Smooth muscle cell (in vitro differentiated cells): ENCODE measurements around the gene CDKAL1. TPM values are rescaled to one million over a fixed set of nuclear protein-coding genes. Genes with fewer than 3 reads are reported as not detected.
"Not testable (repeated sequence)": the region's sequence is repeated elsewhere in the genome, so short reads cannot be mapped to it uniquely, and the experiment has no call there.

Source experiments
- DNase-seq: peaks from one replicate; lab custom pipeline; 2025; ENCODE audit not compliant: unreplicated experiment; lab: John Stamatoyannopoulos, UW
- H2AFZ ChIP-seq: fragments of 200-600 bp; sonication (generic); 2 replicates; pipeline ENCODE4 v1.6.0; 2016; ENCODE audit warnings: antibody characterized with exemption, low read depth, mild to moderate bottlenecking
- H3F3A ChIP-seq: fragments of 200-600 bp; sonication (generic); 2 replicates; pipeline ENCODE4 v1.6.0; 2017; ENCODE audit warnings: antibody characterized with exemption, low read depth
- H3K27ac ChIP-seq: fragments of 200-600 bp; sonication (generic); 2 replicates; pipeline ENCODE4 v1.5.1; 2016; ENCODE audit warnings: low read depth, mild to moderate bottlenecking
- H3K27me3 ChIP-seq: fragments of 200-600 bp; sonication (generic); 2 replicates; pipeline ENCODE4 v1.6.1; 2016; ENCODE audit warnings: low read depth, mild to moderate bottlenecking
- H3K36me3 ChIP-seq: fragments of 200-600 bp; sonication (generic); 2 replicates; pipeline ENCODE4 v1.5.1; 2016; ENCODE audit warnings: low read depth
- H3K4me1 ChIP-seq: fragments of 200-600 bp; sonication (generic); 2 replicates; pipeline ENCODE4 v1.5.1; 2016; ENCODE audit warnings: low read depth
- H3K4me2 ChIP-seq: fragments of 200-600 bp; sonication (generic); 2 replicates; pipeline ENCODE4 v1.6.0; 2016; ENCODE audit warnings: mild to moderate bottlenecking
- H3K4me3 ChIP-seq: fragments of 200-600 bp; sonication (generic); 2 replicates; pipeline ENCODE4 v1.5.1; 2016; ENCODE audit warnings: mild to moderate bottlenecking
- H3K79me2 ChIP-seq: fragments of 200-600 bp; sonication (generic); 2 replicates; pipeline ENCODE4 v1.6.0; 2016; ENCODE audit warnings: low read depth, mild to moderate bottlenecking
- H3K9ac ChIP-seq: fragments of 200-600 bp; sonication (generic); 2 replicates; pipeline ENCODE4 v1.6.0; 2016; ENCODE audit warnings: low read depth
- H3K9me3 ChIP-seq: fragments of 200-600 bp; sonication (generic); replicated peaks from 2 replicates; pipeline ENCODE4 v1.5.1; 2016; ENCODE audit warnings: low read depth
- H4K20me1 ChIP-seq: fragments of 200-600 bp; sonication (generic); 2 replicates; pipeline ENCODE4 v1.6.0; 2016; ENCODE audit warnings: low read depth
- WGBS: methylation state at CpG from one replicate; pipeline ENCODE4 v1.1.7; 2016; ENCODE audit warnings: low lambda C conversion rate; 5-methylcytosine and 5-hydroxymethylcytosine counted together
- polyA plus RNA-seq: library from polyadenylated mRNA; unstranded; fragments of >200 nt; fragmentation: Nextera tagmentation; extraction: Ambion mirVana; gene quantifications from 2 replicates; pipeline ENCODE4 v1.2.1, GENCODE V29; 2016
- total RNA-seq: library from RNA; depleted of rRNA; stranded (reverse); fragments of >200 nt; gene quantifications from 2 replicates; pipeline ENCODE4 v1.2.3, GENCODE V29; 2014
- TF ChIP-seq, protein P1 (sequence below): fragments of 200-600 bp; sonication (generic); IDR thresholded peaks from 2 replicates; pipeline ENCODE4 v1.5.1; 2017; ENCODE audit warnings: borderline replicate concordance, mild to moderate bottlenecking, antibody characterized with exemption; ENCODE audit not compliant: insufficient read depth, poor library complexity, severe bottlenecking

The CDKAL1 gene
- total and polyA plus RNA-seq, 2 experiments from 2014 or later: 16.5 to 16.6 TPM

DNA sequence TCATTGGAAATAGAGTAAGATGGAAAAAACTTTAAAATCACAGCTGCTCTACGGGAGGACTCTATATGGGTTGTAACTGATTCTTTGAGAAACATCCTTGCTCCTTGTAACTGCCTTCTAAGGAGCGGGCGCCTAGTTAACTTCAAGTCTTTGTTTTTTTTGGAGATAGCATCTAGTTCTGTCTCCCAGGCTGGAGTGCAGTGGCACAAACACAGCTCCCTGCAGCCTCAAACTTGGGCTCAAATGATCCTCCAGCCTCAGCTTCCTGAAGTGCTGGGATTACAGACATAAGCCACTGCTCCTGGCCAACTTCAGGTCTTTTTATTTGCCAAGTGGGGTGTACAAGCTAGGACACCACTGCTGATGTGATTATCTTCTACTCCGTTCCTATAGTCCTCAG lies 552.9 kb downstream of the CDKAL1 start:
- Histone ChIP-seq H3K27me3 (no peaks in the 10 kb centered on the region), H3K9me3 (no peaks in the 10 kb centered on the region), H3K4me2 (no peak overlapping the region), H3F3A (no peaks in the 10 kb centered on the region), H3K27ac (no peak overlapping the region), H3K4me3 (no peak overlapping the region), H3K36me3 (peaks cover 5% of the 10 kb centered on the region), H4K20me1 (no peaks in the 10 kb centered on the region), H3K79me2 (no peaks in the 10 kb centered on the region), H3K9ac (no peak overlapping the region), H3K4me1 (no peaks in the 10 kb centered on the region), H2AFZ (no peak overlapping the region)
- TF ChIP-seq, protein P1, sequence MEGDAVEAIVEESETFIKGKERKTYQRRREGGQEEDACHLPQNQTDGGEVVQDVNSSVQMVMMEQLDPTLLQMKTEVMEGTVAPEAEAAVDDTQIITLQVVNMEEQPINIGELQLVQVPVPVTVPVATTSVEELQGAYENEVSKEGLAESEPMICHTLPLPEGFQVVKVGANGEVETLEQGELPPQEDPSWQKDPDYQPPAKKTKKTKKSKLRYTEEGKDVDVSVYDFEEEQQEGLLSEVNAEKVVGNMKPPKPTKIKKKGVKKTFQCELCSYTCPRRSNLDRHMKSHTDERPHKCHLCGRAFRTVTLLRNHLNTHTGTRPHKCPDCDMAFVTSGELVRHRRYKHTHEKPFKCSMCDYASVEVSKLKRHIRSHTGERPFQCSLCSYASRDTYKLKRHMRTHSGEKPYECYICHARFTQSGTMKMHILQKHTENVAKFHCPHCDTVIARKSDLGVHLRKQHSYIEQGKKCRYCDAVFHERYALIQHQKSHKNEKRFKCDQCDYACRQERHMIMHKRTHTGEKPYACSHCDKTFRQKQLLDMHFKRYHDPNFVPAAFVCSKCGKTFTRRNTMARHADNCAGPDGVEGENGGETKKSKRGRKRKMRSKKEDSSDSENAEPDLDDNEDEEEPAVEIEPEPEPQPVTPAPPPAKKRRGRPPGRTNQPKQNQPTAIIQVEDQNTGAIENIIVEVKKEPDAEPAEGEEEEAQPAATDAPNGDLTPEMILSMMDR: no peak
- no peak for DNase-seq
- WGBS: 56% methylated on average over 4 of the region's 4 CpGs

DNA sequence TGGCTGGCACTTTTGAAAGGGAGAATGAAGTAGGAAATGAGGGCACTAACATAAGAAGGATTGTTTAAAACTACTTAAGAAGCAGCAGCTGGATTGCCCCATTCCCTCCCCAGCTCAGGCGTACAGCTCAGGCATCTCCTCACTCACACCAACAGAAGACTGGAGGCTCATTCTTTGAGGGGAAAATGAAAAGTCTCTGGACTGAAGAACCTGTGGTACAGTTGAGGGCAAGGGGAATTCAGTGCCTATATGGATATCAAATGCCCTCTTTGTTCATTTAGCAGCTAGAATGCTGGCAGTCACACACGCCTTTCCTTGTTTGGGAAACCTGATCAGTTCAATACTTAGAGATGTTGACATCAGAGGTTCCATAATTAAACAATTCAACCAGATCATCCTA lies 557.2 kb downstream of the CDKAL1 start:
- no peaks in the 10 kb centered on the region for H3K4me1 ChIP-seq
- no peak overlapping the region for H3K9ac ChIP-seq
- no peaks in the 10 kb centered on the region for H3K79me2 ChIP-seq
- TF ChIP-seq, protein P1: no peak
- H3F3A ChIP-seq: no peaks in the 10 kb centered on the region
- no peaks in the 10 kb centered on the region for H3K9me3 ChIP-seq
- no peak overlapping the region for H3K4me3 ChIP-seq
- H3K27me3 ChIP-seq: no peaks in the 10 kb centered on the region
- H3K27ac ChIP-seq: no peak overlapping the region
- H4K20me1 ChIP-seq: no peaks in the 10 kb centered on the region
- H2AFZ ChIP-seq: no peak overlapping the region
- no peak overlapping the region for H3K4me2 ChIP-seq
- no peak for DNase-seq
- H3K36me3 ChIP-seq: no peaks in the 10 kb centered on the region
- 95% methylated on average over 2 of the region's 2 CpGs for WGBS

DNA sequence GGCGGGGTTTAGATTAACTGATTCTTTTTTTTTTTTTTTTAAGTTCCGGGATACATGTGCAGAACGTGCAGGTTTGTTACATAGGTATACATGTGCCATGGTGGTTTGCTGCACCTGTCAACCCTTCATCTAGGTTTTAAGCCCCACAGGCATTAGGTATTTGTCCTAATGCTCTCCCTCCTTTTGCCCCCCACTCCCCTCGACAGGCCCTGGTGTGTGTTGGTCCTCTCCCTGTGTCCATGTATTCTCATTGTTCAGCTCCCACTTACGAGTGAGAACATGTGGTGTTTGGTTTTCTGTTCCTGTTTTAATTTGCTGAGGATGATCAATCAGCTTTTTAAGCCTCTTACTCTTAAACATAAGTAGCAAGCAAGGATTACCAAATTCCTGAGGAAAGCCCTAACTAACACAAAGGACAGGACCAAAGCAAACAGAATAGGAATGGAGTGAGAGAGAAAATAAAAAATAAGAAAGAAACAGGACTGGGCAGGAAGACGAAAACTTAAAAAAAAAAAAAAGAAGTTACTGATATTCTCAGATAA lies 558.0 kb downstream of the CDKAL1 start:
- not testable (repeated sequence) for H3K9me3 ChIP-seq, H3K36me3 ChIP-seq, H3K27ac ChIP-seq, H3K4me1 ChIP-seq, H3F3A ChIP-seq, H2AFZ ChIP-seq, H4K20me1 ChIP-seq, H3K4me3 ChIP-seq, H3K4me2 ChIP-seq, H3K79me2 ChIP-seq, H3K9ac ChIP-seq, H3K27me3 ChIP-seq, DNase-seq
- 87% methylated on average over 6 of the region's 6 CpGs for WGBS

DNA sequence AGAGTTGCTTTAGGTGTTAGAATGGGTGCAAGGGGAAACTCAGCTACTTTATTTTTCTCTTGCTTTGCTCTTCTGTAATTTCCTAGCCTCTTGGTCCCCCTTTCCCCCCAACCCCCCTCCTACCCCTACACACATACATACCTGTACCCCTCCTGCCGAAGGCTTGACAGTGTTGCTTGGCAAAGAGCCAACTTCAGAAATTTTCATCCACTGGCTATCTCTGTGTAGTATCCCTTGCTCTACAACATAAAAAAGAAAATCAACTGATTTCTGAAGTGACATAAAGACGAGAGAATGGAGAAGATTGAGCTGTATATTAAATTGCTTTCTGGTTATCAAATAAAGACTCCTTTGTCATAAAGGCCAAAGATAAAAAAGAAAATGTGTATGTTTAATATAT lies 561.2 kb downstream of the CDKAL1 start:
- TF ChIP-seq, protein P1: no peak

More for the DNA sequence above, 561.2 kb downstream of the CDKAL1 start:
- Histone ChIP-seq H3K4me3 (no peak overlapping the region), H3F3A (no peaks in the 10 kb centered on the region), H3K36me3 (no peaks in the 10 kb centered on the region), H3K4me1 (peaks cover 16% of the 10 kb centered on the region), H3K27me3 (no peaks in the 10 kb centered on the region), H3K9me3 (no peaks in the 10 kb centered on the region), H2AFZ (no peak overlapping the region), H4K20me1 (no peaks in the 10 kb centered on the region), H3K79me2 (no peaks in the 10 kb centered on the region), H3K27ac (no peak overlapping the region), H3K9ac (no peak overlapping the region), H3K4me2 (no peak overlapping the region)
- WGBS: 92% methylated on average over 2 of the region's 2 CpGs
- DNase-seq: no peak
